AG10803 (cell line): ENCODE data around the gene MAP3K9.
A peak's percentile ranks its signal among the peaks of the same experiment; 100 is the strongest.
"Not testable (repeated sequence)": the region's sequence is repeated elsewhere in the genome, so short reads cannot be mapped to it uniquely, and the experiment has no call there.

Experiments used
- DNase-seq: peaks from one replicate; pipeline ENCODE4 v3.0.0; 2010; ENCODE audit warnings: low read depth
- H3K4me3 ChIP-seq: 2 replicates; pipeline ENCODE4 v1.5.1; 2011; ENCODE audit warnings: mild to moderate bottlenecking, low read length, control low read depth
- CTCF ChIP-seq: conservative IDR thresholded peaks from 2 replicates; pipeline ENCODE4 v1.5.1; 2011; ENCODE audit warnings: mild to moderate bottlenecking, low read length, control low read depth, inconsistent platforms

MAP3K9 gene

GRCh38 chr14:70809225-70810219, at the start of gene MAP3K9:
MAP3K9 (minus strand) TSS chr14:70809513; CDS start chr14:70809171, 342 bp downstream.
- no peak for TF ChIP-seq CTCF
- DNase-seq: no peak
- H3K4me3 ChIP-seq: peak within 1 kb of the TSS; percentile 49

GRCh38 chr14:70858641-70859040, 49.3 kb upstream of the MAP3K9 start:
- no peak for TF ChIP-seq CTCF
- no peak overlapping the region for H3K4me3 ChIP-seq
- no peak for DNase-seq

- no peak overlapping the region for H3K4me3 ChIP-seq
- TF ChIP-seq CTCF: no peak
- DNase-seq: no peak
These were observed 48.2 kb upstream of the MAP3K9 start for GRCh38 chr14:70857496-70857890.

GRCh38 chr14:70856851-70857495, 47.7 kb upstream of the MAP3K9 start:
- peak; percentile 95 for DNase-seq
- no peak for TF ChIP-seq CTCF
- H3K4me3 ChIP-seq: no peak overlapping the region

- no peak for DNase-seq
- H3K4me3 ChIP-seq: no peak overlapping the region
- TF ChIP-seq CTCF: no peak
These were observed 46.2 kb upstream of the MAP3K9 start for GRCh38 chr14:70855486-70855885.

- DNase-seq, H3K4me3 ChIP-seq: not testable (repeated sequence)
These were observed 44.3 kb upstream of the MAP3K9 start for GRCh38 chr14:70853658-70854057.

- DNase-seq: no peak
- no peak overlapping the region for H3K4me3 ChIP-seq
- no peak for TF ChIP-seq CTCF
These were observed 38.2 kb upstream of the MAP3K9 start for GRCh38 chr14:70847406-70848090.
